Mesendoderm (in vitro differentiated cells): ENCODE measurements around the gene ADCYAP1R1.

Source experiments
- DNase-seq: peaks from one replicate; pipeline ENCODE4 v3.0.0; 2013
- H2AK5ac ChIP-seq: 2 replicates; pipeline ENCODE4 v1.6.1; 2013; ENCODE audit warnings: low read length, inconsistent platforms
- H2BK120ac ChIP-seq: 2 replicates; pipeline ENCODE4 v1.6.1; 2013; ENCODE audit warnings: low read depth, mild to moderate bottlenecking, low read length, moderate library complexity, mixed read lengths
- H2BK15ac ChIP-seq: replicated peaks from 2 replicates; pipeline ENCODE4 v1.6.1; 2013; ENCODE audit warnings: low read depth, mild to moderate bottlenecking, moderate library complexity
- H2BK5ac ChIP-seq: 2 replicates; pipeline ENCODE4 v1.6.1; 2013; ENCODE audit warnings: low read length, inconsistent platforms
- H3K18ac ChIP-seq: 2 replicates; pipeline ENCODE4 v1.6.1; 2013; ENCODE audit warnings: mild to moderate bottlenecking, low read length, mixed read lengths
- H3K23ac ChIP-seq: one replicate; pipeline ENCODE4 v1.6.1; 2013; ENCODE audit warnings: low read length
- H3K27ac ChIP-seq: 2 replicates; pipeline ENCODE4 v1.5.1; 2013; ENCODE audit warnings: low read depth, mild to moderate bottlenecking, inconsistent platforms, low read length, moderate library complexity
- H3K27me3 ChIP-seq: 2 replicates; pipeline ENCODE4 v1.6.1; 2013; ENCODE audit warnings: low read length, control low read depth, mild to moderate bottlenecking, inconsistent platforms; ENCODE audit not compliant: insufficient read depth, poor library complexity
- H3K36me3 ChIP-seq: 2 replicates; pipeline ENCODE4 v1.6.1; 2013; ENCODE audit warnings: low read length, inconsistent platforms; ENCODE audit not compliant: control insufficient read depth, insufficient read depth
- H3K4ac ChIP-seq: one replicate; pipeline ENCODE4 v1.6.1; 2013; ENCODE audit warnings: low read depth, mild to moderate bottlenecking, low read length, moderate library complexity
- H3K4me1 ChIP-seq: 2 replicates; pipeline ENCODE4 v1.6.1; 2013; ENCODE audit warnings: low read depth, low read length, inconsistent platforms; ENCODE audit not compliant: control insufficient read depth
- H3K4me2 ChIP-seq: 2 replicates; pipeline ENCODE4 v1.6.1; 2013; ENCODE audit warnings: low read length
- H3K4me3 ChIP-seq: 2 replicates; pipeline ENCODE4 v1.5.1; 2013; ENCODE audit warnings: mild to moderate bottlenecking, low read length
- H3K56ac ChIP-seq: one replicate; pipeline ENCODE4 v1.6.1; 2013; ENCODE audit warnings: low read length
- H3K79me1 ChIP-seq: 2 replicates; pipeline ENCODE4 v1.6.1; 2013; ENCODE audit warnings: low read length, inconsistent platforms
- H3K79me2 ChIP-seq: 2 replicates; pipeline ENCODE4 v1.6.1; 2013; ENCODE audit warnings: mild to moderate bottlenecking, low read length; ENCODE audit not compliant: control insufficient read depth, insufficient read depth
- H3K9ac ChIP-seq: 2 replicates; pipeline ENCODE4 v1.6.1; 2013; ENCODE audit warnings: low read length, inconsistent platforms
- H4K5ac ChIP-seq: one replicate; pipeline ENCODE4 v1.6.1; 2013; ENCODE audit warnings: low read length
- H4K8ac ChIP-seq: one replicate; pipeline ENCODE4 v1.6.1; 2013; ENCODE audit warnings: low read depth, mild to moderate bottlenecking, control low read depth, low read length, moderate library complexity
- WGBS: extraction: QIAGEN DNeasy Blood & Tissue Kit; methylation state at CpG from one replicate; pipeline ENCODE4 v1.1.7; 2013; ENCODE audit warnings: low lambda C conversion rate, missing lambda C conversion rate; ENCODE audit not compliant: insufficient coverage; ENCODE audit errors: extremely low coverage; 5-methylcytosine and 5-hydroxymethylcytosine counted together

Gene ADCYAP1R1

DNA sequence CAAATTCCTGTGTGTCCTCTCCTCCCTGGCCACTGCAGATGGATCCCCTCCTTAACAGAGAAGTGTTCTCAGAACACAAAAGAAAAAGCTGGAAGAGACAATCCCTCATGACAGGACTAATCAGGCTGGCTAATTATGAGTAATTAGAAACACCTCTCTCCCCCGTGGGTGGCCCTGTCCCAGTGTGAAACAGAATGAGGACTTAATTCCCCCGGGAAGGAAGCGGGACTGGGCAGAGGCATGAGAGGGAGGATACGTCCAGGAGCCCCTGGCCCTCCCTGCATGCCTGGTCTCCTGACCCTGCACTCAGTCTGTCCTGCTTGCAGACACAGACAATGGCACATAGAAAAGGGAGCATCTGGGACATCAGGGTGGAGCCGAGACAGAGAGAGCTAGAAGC lies 7.6 kb upstream of the ADCYAP1R1 start:
- Histone ChIP-seq H2AK5ac (no peak overlapping the region), H3K4me1 (no peaks in the 10 kb centered on the region)

GRCh38 chr7:31046723-31047122 lies 5.4 kb upstream of the ADCYAP1R1 start:
- H3K56ac ChIP-seq = no peak overlapping the region
- H3K79me1 ChIP-seq = no peaks in the 10 kb centered on the region
- no peak overlapping the region for H3K4ac ChIP-seq
- H2AK5ac ChIP-seq = no peak overlapping the region
- H3K4me1 ChIP-seq = no peaks in the 10 kb centered on the region
- no peak overlapping the region for H3K18ac ChIP-seq
- no peak for DNase-seq
- no peak overlapping the region for H2BK120ac ChIP-seq
- no peak overlapping the region for H3K23ac ChIP-seq
- no peak overlapping the region for H4K8ac ChIP-seq
- no peaks in the 10 kb centered on the region for H3K79me2 ChIP-seq
- no peaks in the 10 kb centered on the region for H3K36me3 ChIP-seq
- no peak overlapping the region for H3K4me2 ChIP-seq
- H2BK5ac ChIP-seq = no peak overlapping the region
- no peak overlapping the region for H4K5ac ChIP-seq
- H3K4me3 ChIP-seq = no peak overlapping the region
- no peak overlapping the region for H3K27ac ChIP-seq
- WGBS = no CpG with 5 or more reads among the region's 5 CpGs
- no peaks in the 10 kb centered on the region for H3K27me3 ChIP-seq
- no peak overlapping the region for H3K9ac ChIP-seq
- H2BK15ac ChIP-seq = no peak overlapping the region

More for the DNA sequence above, 7.6 kb upstream of the ADCYAP1R1 start:
- no peak overlapping the region for H4K5ac ChIP-seq
- no peak overlapping the region for H4K8ac ChIP-seq
- H2BK120ac ChIP-seq = no peak overlapping the region
- no peak overlapping the region for H2BK5ac ChIP-seq
- no CpG with 5 or more reads among the region's 5 CpGs for WGBS
- no peak overlapping the region for H3K4ac ChIP-seq
- H3K4me3 ChIP-seq = no peak overlapping the region
- no peaks in the 10 kb centered on the region for H3K79me1 ChIP-seq
- H3K4me2 ChIP-seq = no peak overlapping the region
- no peak overlapping the region for H3K9ac ChIP-seq
- no peak overlapping the region for H3K56ac ChIP-seq
- H3K79me2 ChIP-seq = no peaks in the 10 kb centered on the region
- no peaks in the 10 kb centered on the region for H3K36me3 ChIP-seq
- H3K23ac ChIP-seq = no peak overlapping the region
- no peaks in the 10 kb centered on the region for H3K27me3 ChIP-seq
- no peak overlapping the region for H2BK15ac ChIP-seq
- no peak overlapping the region for H3K18ac ChIP-seq
- no peak for DNase-seq
- H3K27ac ChIP-seq = no peak overlapping the region

GRCh38 chr7:31047313-31048146 lies 4.6 kb upstream of the ADCYAP1R1 start:
- Histone ChIP-seq H3K4ac (no peak overlapping the region), H3K79me1 (no peaks in the 10 kb centered on the region), H3K27ac (no peak overlapping the region), H2BK120ac (no peak overlapping the region), H3K18ac (no peak overlapping the region), H3K23ac (no peak overlapping the region), H4K8ac (no peak overlapping the region), H2AK5ac (no peak overlapping the region), H3K4me3 (no peak overlapping the region), H3K9ac (no peak overlapping the region), H2BK5ac (no peak overlapping the region), H3K56ac (no peak overlapping the region), H3K79me2 (no peaks in the 10 kb centered on the region), H3K4me1 (no peaks in the 10 kb centered on the region), H3K4me2 (no peak overlapping the region), H2BK15ac (no peak overlapping the region), H3K27me3 (no peaks in the 10 kb centered on the region), H4K5ac (no peak overlapping the region), H3K36me3 (no peaks in the 10 kb centered on the region)
- no CpG with 5 or more reads among the region's 9 CpGs for WGBS
- DNase-seq = no peak

DNA sequence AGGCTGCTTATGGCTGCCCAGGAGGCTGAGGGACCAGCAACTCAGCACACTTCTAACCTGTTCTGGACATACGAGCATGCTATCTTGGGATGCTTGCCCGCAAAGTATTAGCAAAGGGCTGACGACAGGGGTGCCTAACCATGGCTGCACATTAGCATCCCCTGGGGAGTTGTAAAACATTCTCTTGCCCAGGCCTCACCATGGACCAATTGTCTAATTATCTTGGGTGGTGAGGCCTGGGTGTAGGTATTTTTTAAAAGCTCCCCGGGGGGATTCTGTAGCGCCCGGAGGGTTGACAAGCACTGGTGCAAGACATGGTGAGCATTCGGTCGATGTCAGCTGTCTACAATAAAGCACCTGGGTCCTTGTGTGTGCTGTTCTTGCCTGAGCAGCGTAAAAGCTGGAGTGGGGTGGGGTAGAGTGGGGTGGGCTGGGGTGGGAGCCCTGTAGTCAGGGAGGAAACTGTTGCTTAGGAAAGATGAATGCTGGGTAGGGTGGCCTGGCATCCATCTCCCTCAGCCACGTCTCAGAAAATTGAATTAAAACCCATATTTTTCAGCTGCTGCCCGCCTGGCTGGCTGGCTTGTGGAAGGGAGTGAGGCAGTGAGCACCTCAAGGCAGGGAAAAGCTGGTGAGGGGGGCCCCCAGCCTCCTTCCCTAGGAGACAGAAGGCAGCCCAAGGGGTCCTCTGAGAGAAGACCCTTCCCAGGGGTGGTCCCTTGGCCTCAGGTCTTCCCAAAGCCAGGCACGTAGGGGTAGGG lies 2.9 kb upstream of the ADCYAP1R1 start:
- WGBS = no CpG with 5 or more reads among the region's 12 CpGs
- Histone ChIP-seq H4K8ac (no peak overlapping the region), H3K79me2 (no peaks in the 10 kb centered on the region), H3K18ac (no peak overlapping the region), H2AK5ac (no peak overlapping the region), H3K4me1 (no peaks in the 10 kb centered on the region), H2BK5ac (no peak overlapping the region), H3K4me3 (no peak overlapping the region), H3K4ac (no peak overlapping the region), H4K5ac (no peak overlapping the region), H3K27ac (no peak overlapping the region), H3K23ac (no peak overlapping the region), H3K9ac (no peak overlapping the region), H3K56ac (no peak overlapping the region), H3K4me2 (no peak overlapping the region), H2BK15ac (no peak overlapping the region), H2BK120ac (no peak overlapping the region), H3K36me3 (no peaks in the 10 kb centered on the region), H3K27me3 (peaks cover 3% of the 10 kb centered on the region), H3K79me1 (no peaks in the 10 kb centered on the region)
- no peak for DNase-seq

- Histone ChIP-seq H3K56ac (peak overlapping the region; percentile 78), H3K36me3 (no peaks in the 10 kb centered on the region), H3K4me1 (no peaks in the 10 kb centered on the region), H2AK5ac (no peak overlapping the region), H3K4me2 (peak overlapping the region; percentile 86), H4K8ac (no peak overlapping the region), H2BK15ac (no peak overlapping the region), H3K9ac (peak overlapping the region; percentile 59), H3K79me1 (no peaks in the 10 kb centered on the region), H3K27me3 (peaks cover 3% of the 10 kb centered on the region), H3K23ac (no peak overlapping the region), H3K79me2 (no peaks in the 10 kb centered on the region), H3K18ac (no peak overlapping the region), H2BK120ac (no peak overlapping the region), H3K27ac (no peak overlapping the region), H3K4ac (no peak overlapping the region), H2BK5ac (no peak overlapping the region), H3K4me3 (peak overlapping the region; percentile 22), H4K5ac (no peak overlapping the region)
- no peak for DNase-seq
- no CpG with 5 or more reads among the region's 52 CpGs for WGBS
Measured at GRCh38 chr7:31052487-31052840, 356 bp downstream of the ADCYAP1R1 start.
